IMR-90 (cell line): Measurements from ENCODE around the gene PRSS35.
"Not testable (repeated sequence)": the region's sequence is repeated elsewhere in the genome, so short reads cannot be mapped to it uniquely, and the experiment has no call there.

Source experiments
- BHLHE40 ChIP-seq: fragments of 150-350 bp; IDR thresholded peaks from 2 replicates; pipeline ENCODE4 v1.6.1; 2016; ENCODE audit warnings: mild to moderate bottlenecking, low read depth, low read length
- POLR2A ChIP-seq: IDR thresholded peaks from 2 replicates; pipeline ENCODE4 v1.6.1; 2012; ENCODE audit warnings: mild to moderate bottlenecking, low read depth, low read length
- RAD21 ChIP-seq: IDR thresholded peaks from 2 replicates; pipeline ENCODE4 v1.6.1; 2012; ENCODE audit warnings: low read length, improper control_type of control experiment
- RCOR1 ChIP-seq: IDR thresholded peaks from 2 replicates; pipeline ENCODE4 v1.6.1; 2012; ENCODE audit warnings: mild to moderate bottlenecking, low read length, improper control_type of control experiment; ENCODE audit not compliant: insufficient replicate concordance
- RFX5 ChIP-seq: IDR thresholded peaks from 2 replicates; pipeline ENCODE4 v1.8.0; 2012; ENCODE audit warnings: low read depth, mild to moderate bottlenecking, low read length, moderate library complexity
- SMC3 ChIP-seq: fragments of 150-350 bp; IDR thresholded peaks from 2 replicates; pipeline ENCODE4 v1.6.1; 2016; ENCODE audit warnings: low read depth, mild to moderate bottlenecking, antibody characterized with exemption, low read length, moderate library complexity
- TF ChIP-seq, protein P1 (sequence below): conservative IDR thresholded peaks from 2 replicates; pipeline ENCODE4 v1.5.1; 2012; ENCODE audit warnings: mild to moderate bottlenecking, low read depth, low read length, improper control_type of control experiment

DNA sequence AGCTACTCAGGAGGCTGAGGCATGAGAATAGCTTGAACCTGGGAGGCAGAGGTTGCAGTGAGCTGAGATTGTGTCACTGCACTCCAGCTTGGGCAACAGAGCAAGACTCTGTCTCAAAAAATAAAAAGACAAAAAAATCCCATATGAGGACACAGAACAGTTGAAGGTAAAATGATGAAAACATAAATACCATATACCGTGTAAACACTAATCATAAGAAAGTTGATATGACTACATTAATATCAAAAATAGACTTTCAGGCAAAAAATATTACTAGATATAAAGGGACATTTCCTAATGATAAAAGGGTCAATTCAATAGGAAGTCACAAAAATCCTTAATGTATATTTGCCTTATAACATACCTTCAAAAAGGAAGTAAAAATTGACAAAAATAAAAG is 30.4 kb upstream of the PRSS35 start:
- TF ChIP-seq, protein P1, sequence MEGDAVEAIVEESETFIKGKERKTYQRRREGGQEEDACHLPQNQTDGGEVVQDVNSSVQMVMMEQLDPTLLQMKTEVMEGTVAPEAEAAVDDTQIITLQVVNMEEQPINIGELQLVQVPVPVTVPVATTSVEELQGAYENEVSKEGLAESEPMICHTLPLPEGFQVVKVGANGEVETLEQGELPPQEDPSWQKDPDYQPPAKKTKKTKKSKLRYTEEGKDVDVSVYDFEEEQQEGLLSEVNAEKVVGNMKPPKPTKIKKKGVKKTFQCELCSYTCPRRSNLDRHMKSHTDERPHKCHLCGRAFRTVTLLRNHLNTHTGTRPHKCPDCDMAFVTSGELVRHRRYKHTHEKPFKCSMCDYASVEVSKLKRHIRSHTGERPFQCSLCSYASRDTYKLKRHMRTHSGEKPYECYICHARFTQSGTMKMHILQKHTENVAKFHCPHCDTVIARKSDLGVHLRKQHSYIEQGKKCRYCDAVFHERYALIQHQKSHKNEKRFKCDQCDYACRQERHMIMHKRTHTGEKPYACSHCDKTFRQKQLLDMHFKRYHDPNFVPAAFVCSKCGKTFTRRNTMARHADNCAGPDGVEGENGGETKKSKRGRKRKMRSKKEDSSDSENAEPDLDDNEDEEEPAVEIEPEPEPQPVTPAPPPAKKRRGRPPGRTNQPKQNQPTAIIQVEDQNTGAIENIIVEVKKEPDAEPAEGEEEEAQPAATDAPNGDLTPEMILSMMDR = not testable (repeated sequence)
- TF ChIP-seq POLR2A, BHLHE40, RAD21, RCOR1, RFX5, SMC3: not testable (repeated sequence)
